Stimulated activated CD4-positive, alpha-beta T cell treated with anti-CD3 and anti-CD28 coated beads, Interleukin-12 subunit alpha, Interleukin-12 subunit beta, amount 100 ng/mL, for 48 hours (primary cell): ENCODE results near the gene GPR33.

Experiments
- DNase-seq, 3 donors: peaks; one replicate each; pipeline ENCODE4 v3.0.0-alpha.2; 2020; ENCODE audit warnings: low read depth in 2 of 3, low spot score in 1 of 3

Gene GPR33, protein sequence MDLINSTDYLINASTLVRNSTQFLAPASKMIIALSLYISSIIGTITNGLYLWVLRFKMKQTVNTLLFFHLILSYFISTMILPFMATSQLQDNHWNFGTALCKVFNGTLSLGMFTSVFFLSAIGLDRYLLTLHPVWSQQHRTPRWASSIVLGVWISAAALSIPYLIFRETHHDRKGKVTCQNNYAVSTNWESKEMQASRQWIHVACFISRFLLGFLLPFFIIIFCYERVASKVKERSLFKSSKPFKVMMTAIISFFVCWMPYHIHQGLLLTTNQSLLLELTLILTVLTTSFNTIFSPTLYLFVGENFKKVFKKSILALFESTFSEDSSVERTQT

DNA sequence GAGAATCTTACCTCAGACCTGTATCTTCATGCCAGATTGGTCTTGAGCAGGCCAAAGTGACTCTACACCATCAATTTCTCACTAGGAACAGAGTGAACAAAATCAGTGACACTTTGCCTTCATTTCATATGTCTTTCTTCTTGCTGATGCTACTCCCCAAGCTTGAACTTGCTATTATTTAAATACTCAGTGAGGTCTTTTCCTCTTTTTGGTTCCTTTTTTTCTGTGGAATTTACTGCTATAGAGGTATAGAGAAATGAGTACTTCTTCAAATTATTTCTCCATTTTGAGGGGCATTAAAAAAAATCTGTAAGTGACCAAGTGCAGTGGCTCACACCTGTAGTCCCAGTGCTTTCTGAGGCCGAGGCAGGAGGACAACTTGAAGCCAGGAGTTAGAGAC is at the start of gene GPR33:
Gene GPR33 (minus strand): TSS at position 154 of the 400 bp plus-strand sequence. CDS start 4,074 bp downstream, outside the sequence.
- DNase-seq, result no peak

DNA sequence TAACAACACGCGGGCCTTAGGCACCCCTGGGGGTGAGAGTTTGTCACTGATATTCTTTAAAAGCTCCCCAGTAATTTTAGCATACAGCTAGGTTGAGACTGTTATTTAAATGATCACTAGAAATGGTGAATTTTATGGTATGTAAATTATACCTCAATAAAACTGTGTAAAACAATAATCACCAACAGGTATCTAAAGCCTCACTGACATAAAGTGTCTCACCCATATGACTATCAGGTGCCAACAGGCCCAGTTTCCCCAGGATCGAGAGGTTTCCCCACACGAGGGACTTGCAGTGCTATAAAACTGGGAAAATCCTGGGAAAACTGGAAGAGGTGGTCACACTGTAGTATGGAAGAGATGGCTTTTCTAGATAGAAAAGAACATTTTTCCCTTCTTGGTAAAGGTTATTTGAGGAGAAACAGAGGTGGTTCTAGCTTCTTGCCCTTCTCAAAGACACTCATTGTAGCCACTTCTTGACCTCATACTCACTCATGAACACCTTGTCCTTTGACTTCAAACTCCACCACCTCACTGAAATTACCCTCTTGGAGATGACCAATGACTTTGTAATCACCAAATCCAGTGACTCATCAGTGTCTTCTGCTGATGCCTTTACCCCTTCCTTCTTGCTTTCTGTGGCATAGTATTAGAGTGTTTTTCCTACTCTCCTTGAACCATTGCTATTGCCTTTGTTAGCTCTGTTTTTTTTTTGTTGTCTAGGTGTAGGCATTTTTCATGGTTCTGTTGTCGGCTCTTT is 48.5 kb upstream of the GPR33 start:
- no peak for DNase-seq

DNA sequence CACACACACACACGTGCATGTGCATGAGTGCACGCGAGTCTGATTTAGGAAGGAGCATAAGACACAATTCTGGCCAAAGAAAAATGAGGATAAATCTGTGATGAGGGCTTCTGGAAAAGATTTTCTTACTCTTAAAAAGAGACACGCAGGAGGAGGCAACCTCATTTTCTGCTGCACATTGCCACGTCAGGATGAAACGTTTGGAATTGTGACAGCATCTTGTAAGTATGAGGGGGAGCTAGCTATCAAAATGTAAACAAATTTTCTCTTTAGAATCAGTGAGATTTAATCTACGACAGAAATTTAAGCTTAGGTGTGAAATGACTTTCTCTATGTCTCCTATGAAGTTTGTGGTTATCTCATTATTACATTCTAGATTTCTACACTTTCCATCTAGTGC is 42.3 kb upstream of the GPR33 start:
- DNase-seq, result no peak

DNA sequence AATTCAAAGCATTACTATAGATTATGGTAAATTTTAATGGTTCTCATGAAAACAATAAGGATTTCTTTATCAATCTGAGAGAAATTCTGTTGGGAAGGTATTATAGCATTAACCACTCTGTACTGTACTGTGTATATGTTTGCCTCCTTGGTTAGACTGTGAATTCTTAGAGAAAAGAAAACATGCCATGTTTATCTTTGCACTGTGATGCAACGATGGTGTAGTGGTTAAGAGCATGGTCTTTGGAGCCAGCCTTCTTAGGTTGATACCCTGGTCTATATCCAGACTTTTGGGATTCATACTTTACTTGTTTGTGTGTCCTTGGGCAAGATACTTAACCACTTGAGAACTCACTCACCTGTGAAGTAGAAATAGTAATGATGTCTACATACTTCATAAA is 41.2 kb upstream of the GPR33 start:
- no peak for DNase-seq

DNA sequence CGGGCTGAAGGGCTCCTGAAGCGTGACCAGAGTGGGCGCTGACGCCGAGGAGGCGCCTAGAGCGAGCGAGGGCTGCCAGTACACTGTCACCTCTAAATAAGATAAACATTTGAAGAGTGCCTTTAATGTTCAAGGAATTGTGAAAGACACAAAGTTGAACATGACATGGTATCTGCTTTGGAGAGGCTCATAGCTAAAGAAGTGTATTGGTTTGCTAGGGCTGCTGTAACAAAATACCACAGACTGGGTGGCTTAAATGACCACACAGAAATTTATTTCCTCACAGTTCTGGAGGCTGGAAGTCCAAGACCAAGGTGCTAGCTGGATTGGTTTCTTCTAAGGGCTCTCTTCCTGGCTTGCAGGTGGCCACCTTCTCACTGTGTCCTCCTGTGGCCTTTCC is 39.7 kb upstream of the GPR33 start:
- no peak for DNase-seq

DNA sequence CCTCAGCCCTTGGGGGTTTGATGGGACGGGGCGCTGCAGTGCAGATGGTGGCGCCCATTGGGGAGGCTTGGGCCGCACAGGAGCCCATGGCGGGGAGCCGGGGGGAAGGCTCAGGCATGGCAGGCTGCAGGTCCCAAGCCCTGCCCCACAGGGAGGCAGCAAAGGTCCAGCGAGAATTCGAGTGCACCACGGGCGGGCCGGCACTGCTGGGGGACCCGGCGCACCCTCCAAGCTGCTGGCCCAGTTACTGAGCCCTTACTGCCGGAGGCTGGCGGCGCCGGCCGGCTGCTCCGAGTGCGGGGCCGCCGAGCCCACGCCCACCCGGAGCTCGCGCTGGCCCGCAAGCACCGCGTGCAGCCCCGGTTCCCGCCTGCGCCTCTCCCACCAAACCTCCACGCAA is 39.2 kb upstream of the GPR33 start:
- no peak for DNase-seq

DNA sequence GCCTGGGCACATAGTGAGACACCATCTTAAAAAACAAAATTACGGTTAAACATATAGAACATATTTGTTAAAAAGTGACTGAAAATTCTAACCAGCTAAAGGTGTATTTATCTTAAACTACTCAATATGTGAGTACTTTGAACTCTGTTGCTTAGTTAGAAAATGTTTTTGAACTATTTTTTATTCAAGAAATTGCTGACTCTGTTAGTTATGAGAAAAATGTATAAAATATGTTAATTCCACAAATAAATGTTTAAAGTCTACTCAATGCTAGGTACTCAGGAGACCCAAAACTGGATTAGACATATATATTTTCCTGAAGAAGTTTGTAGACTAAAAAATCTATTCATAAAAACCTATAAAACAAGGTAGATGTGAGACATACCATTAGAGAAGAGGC is 23.0 kb upstream of the GPR33 start:
- no peak for DNase-seq

DNA sequence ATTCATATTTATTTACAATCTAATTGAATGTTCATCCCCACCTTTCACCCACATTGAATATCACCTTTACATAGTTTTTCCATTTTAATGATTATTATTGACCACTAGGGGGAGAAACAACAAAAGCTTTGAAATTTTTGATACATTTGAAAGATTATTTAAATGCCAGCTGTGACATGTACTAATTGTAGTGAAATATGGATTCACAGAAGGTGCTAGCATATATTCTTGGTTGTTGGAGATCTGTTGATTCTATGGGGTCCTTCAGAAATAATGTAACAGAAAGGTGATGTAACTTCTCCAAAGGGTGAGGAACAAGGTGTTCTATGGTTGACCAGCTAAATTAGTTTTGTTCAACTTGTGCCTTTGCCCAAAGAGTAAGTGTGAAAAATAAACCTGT is 22.4 kb upstream of the GPR33 start:
- no peak for DNase-seq

DNA sequence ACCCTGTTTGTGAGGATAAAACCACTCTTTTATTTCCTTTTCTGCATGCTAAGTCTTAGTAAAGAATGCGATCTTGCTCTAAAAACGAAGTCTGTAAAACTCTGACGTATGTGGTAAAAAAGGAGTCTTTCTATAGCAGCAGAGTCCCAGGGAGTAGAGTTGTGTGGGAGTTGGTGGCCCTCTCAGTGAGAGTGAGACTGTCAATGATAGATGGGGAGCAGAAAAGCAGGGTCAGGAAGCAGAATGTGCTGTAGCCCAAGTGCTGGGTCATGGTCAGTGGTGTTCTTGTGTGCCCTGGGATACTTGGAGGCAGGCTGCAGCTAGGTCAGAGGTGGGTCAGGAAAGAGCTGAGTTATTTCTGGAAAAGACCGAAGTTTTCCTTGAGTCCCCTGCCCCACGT is 20.3 kb upstream of the GPR33 start:
- DNase-seq, result no peak

DNA sequence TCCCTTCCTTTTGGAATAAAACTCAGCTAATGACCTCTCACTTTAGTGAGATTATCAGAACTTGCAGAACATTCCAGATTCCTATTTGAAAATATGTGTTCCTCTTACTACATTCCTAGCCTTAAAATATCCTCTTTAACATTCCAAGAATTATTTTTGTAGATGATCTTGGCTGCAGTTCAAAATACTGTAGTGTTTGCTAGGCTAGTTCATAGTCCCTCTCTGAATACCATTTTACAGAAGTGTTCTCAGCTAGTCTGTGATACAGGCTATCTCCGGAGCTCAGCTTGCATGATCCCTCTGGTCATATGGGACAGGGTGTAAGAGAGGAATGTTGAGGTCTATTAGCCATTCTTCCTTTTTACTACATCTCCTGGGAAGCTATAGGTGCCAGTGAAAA is 17.6 kb upstream of the GPR33 start:
- no peak for DNase-seq

DNA sequence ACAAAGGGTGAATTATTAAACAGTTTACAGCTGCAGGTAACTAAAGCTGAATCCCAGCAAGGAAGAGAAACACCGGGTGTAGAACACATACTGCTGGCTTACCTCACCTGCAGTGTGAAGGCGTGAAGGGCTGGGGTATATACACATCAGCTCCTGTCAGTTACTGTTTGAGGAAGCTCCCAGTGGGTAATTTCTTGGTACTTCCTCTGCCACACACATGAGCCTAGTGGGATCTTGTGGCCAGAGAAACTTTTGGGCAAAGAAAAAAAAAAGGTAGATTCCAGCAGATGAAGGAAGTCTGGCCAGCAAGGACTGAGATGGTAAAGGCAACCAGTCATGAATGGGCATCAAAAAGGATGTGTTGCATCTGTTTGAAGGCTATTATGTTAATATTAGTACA is 14.0 kb upstream of the GPR33 start:
- no peak for DNase-seq

DNA sequence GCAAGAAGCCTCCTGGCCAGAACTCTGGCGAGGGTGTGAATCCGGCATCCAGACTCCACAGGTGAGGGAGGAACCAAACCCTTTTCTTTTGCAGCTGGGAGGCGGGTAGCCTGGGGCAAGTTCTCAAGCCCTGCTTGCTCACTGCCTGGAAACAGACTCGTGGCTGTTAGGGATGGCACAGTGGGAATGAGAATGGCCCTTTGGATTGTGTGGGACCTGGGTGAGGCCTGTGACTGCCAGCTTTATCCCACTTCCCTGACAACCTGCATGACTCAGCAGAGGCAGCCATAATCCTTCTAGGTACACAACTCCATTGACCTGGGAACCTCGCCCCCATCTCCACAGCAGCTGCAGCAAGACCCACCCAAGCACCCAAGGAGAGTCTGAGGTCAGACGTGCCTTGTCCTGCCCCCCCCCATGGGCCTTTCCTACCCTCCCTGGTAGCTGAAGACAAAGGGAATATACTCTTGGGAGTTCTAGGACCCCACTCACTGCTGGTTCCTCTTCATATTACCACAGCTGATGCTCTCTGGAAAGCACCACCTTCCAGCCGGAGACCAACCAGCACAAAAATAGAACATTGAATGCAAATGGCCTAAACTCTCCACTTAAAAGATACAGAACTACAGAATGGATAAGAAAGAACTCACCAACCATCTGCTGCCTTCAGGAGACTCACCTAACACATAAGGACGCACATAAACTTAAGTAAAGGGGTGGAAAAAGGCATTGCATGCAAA is 5.1 kb upstream of the GPR33 start:
- DNase-seq, result no peak

DNA sequence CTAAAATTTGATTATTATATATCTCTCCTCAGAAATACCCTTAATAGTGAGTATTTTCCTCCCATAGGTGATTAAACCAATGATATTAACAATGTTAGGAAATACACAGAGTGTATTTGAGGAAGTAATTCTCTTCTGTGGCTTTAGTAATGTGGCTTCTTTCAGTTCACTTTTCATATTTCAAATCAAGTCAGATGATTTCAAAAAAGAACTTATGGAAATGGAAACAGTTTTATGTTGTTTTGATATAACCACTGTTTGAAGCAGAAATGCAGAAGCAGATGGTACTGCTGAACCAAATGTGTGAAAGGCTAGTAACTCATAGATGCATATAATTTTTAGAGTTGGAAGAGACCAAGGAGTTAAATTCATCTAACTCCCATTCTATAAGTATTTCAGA is 1.9 kb upstream of the GPR33 start:
- DNase-seq, result no peak

DNA sequence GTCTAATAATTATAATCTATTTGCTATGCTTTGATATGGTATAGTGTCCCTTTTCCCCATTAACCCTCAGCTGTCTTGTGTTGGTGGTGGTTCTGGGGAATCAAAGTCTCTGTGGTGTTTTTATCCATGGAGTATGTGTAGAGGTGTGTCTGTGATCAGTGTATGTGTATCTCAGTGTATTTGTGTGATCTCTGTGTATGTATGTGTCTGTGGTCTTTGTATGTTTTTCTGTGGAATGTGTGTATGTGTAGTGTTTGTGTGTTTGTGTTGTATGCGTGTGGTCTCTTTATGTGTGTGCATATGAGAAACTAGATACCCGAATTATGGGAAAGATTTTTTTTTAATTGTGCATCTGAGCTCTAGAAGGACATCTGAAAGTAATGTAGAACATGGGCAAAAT is 1.1 kb downstream of the GPR33 start:
- DNase-seq, result no peak

DNA sequence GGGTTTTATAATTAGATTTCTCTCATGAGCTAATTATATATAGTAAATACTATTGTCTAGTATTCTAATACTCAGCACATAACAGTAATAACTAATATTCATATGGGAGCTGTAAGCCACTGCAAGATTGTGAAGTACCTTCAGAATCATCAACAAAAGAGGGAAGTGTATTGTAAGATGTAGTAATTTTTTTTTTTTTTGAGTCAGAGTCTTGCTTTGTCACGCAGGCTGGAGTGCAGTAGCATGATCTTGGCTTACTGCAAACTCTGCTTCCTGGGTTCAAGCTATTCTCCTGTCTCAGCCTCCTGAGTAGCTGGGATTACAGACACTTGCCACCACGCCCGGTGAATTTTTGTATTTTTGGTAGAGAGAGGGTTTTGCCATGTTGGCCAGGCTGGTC is 3.1 kb downstream of the GPR33 start:
- no peak for DNase-seq

DNA sequence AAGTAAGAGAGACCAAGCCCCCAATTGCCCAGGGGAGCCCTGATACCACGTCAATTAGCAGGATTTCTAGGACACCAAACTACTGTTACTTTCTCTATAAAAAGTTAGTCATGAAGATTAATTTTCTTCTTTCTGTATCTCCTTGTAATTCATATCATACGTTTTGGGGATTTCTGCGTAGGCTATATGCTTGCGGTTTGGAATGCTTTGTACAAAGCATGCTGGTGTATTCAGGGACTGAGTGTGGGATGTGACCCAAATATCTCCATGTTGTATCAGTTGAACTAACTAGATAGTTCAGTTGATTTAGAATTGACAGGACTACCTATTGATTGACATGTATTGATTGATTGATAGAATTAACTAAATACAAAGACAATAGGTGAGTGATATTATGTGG is 7.7 kb downstream of the GPR33 start:
- DNase-seq, result no peak

DNA sequence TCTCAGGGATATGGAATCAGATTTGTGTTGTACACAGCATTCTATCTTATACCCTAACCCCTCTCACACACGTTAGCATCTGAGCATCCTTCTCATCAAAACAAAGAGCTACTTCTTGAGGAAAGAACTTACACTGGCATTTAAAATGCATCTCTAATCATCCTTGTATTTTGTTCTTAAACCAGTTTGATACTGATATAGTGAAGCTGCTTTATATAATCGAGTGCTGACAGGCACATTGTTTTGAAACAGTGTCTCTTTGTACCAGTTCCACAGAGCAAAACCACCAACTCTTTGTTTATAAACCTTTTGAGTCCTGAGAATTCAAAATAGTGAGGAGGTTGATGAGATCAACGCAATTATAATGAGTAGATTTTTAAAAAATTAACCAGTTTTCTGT is 8.8 kb downstream of the GPR33 start:
- DNase-seq, result no peak

DNA sequence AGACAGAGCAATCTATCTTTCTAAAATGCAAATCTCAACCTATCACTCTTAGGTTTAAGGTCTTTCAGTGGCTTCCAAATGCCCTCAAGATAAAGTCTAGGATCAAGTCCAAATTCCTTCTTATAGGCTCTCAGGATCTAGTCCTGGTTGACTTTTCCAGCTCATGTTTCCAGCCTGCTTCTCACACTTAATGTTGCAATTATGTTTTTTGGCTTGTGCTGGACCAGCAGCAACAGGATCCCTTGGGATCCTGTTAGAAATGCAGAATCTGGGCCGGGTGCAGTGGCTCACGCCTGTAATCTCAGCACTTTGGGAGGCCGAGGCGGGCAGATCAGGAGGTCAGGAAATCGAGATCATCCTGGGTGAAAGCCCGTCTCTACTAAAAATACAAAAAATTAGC is 10.6 kb downstream of the GPR33 start:
- no peak for DNase-seq

DNA sequence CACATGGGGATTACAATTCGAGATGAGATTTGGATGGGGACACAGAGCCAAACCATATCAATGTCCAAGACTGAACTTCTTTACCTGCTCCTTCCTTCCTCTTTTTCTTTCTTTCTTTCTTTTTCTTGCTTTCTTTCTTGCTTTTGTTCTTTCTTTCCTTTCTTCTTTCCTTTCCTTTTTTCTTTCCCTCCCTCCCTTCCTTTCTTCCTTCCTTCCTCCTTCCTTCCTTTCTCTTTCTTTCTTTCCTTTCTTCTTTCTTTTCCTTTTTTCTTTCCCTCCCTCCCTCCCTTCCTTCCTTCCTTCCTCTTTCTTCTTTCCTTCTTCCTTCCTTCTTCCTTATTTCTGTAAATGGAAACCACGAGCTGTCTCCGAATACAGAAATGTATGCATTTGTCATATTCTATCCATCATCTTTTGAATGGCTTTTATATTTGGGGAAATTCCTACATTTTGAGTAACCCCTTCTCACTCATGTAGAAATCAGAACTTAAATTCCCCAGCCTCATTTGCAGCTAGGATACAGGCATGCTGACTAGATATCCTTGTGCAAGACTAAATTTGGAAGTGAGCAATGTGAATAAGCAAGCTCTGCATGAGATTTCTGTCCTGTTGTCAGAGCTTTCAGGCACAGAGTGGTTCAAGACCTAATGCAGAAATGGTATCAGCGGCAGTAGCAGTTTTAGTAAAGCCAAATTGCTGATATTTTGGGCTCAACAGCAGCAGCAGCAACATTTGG is 11.5 kb downstream of the GPR33 start:
- no peak for DNase-seq

DNA sequence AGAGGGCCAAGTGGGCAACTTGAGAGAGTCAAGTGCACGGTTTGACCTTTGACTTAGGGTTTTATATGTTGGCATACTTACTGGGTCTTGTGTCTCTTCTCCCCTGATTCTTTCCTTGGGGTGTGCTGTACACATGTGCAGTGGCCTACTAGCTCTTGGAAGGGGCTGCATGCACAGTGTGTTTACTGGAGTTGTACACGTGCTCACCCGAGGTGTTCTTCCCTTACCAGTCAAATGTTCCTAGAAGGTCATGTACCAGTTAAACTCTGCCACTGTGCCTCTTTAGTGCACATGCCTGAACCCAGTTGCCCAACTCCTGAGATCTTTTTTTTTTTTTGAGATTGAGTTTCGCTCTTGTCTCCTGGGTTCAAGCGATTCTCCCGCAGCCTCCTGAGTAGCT is 21.3 kb downstream of the GPR33 start:
- no peak for DNase-seq

DNA sequence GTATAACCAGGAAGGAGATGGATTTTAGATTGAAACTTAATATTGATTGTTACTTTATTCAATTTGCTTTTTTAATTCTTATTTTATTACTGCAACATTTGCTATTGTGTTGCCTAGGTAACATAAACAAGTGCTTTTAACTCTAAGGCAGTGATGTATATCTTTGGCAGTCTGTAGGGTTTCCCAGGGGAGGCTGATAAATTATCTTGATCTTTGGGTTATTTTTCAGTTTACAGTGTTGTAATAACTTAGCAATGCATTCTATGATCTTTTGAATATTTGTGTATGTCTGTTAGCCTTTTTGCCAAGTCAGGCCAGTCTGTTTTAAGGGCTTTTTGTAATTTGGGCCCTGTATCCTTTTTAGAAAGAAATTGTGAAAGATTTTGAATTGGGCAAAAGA is 22.7 kb downstream of the GPR33 start:
- DNase-seq, result no peak
